ENCODE data around the gene BCS1L. TPM values are rescaled to one million over a fixed set of nuclear protein-coding genes. Genes with fewer than 3 reads are reported as not detected.

The BCS1L gene
- total and polyA plus RNA-seq, 2 of the 13 experiments (the other 11 are each of a cell fraction or from before 2014, with no cell fraction given), result 48.9 to 76.0 TPM

DNA sequence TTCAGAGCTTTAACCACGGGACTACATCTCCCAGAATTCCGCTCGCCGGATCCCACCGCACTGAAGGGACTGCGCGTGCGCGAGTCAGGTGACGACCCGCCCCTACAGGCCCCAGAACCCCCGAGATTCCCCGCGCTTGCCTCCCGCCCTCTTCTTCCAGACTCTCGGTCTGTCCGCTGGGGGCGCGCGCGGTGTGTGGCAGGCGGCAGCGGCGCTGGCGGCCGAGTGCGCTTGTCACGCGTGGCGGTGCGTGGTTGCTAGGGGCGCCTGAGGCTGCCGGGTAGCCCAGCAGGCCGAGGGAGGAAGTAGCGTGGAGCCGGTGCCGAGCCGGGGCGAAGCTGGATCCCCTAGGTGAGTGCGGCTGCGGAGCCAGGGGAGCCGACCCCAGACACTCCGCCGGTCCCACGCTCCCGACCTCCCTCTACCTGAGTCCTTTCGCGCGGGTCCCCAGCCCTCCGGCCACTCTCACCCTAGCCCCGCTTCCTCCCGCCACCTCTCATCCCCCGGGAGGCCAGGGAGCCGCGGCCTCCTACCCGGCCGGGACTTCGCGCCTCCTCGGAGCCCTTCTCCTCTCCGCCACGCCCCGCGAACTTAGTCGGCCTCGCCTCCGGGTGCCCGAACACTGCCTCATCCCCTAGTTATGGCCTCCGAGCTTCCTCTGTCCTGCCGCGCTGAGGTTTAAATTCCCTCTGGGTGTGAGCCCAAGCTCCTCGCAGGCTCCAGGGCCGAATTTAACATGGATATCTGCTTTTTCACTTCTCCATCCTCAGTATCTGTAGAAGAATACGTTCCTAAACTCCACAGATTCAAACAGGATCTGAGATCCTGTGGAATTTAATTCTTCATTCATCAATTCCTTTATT lies 51.4 kb downstream of the BCS1L start, which contains the start of gene TTLL4 (continued):
- TF ChIP-seq, protein P1, sequence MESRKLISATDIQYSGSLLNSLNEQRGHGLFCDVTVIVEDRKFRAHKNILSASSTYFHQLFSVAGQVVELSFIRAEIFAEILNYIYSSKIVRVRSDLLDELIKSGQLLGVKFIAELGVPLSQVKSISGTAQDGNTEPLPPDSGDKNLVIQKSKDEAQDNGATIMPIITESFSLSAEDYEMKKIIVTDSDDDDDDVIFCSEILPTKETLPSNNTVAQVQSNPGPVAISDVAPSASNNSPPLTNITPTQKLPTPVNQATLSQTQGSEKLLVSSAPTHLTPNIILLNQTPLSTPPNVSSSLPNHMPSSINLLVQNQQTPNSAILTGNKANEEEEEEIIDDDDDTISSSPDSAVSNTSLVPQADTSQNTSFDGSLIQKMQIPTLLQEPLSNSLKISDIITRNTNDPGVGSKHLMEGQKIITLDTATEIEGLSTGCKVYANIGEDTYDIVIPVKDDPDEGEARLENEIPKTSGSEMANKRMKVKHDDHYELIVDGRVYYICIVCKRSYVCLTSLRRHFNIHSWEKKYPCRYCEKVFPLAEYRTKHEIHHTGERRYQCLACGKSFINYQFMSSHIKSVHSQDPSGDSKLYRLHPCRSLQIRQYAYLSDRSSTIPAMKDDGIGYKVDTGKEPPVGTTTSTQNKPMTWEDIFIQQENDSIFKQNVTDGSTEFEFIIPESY (CRISPR knock-in tag; IDR thresholded peaks at IDR 0.05), result peak; percentile 71
- TF ChIP-seq HES4 (CRISPR knock-in tag; IDR thresholded peaks at IDR 0.05; ENCODE audit: borderline replicate concordance), result peak; percentile 70; the same call in 1 of the 2 replicates
- peak; percentile 85 for TF ChIP-seq MXI1 (IDR thresholded peaks at IDR 0.05; ENCODE audit: borderline replicate concordance, low read depth, low read length)
- peak; percentile 90 for TF ChIP-seq BORCS8-MEF2B (CRISPR knock-in tag; IDR thresholded peaks at IDR 0.05)
- TF ChIP-seq, protein P2, sequence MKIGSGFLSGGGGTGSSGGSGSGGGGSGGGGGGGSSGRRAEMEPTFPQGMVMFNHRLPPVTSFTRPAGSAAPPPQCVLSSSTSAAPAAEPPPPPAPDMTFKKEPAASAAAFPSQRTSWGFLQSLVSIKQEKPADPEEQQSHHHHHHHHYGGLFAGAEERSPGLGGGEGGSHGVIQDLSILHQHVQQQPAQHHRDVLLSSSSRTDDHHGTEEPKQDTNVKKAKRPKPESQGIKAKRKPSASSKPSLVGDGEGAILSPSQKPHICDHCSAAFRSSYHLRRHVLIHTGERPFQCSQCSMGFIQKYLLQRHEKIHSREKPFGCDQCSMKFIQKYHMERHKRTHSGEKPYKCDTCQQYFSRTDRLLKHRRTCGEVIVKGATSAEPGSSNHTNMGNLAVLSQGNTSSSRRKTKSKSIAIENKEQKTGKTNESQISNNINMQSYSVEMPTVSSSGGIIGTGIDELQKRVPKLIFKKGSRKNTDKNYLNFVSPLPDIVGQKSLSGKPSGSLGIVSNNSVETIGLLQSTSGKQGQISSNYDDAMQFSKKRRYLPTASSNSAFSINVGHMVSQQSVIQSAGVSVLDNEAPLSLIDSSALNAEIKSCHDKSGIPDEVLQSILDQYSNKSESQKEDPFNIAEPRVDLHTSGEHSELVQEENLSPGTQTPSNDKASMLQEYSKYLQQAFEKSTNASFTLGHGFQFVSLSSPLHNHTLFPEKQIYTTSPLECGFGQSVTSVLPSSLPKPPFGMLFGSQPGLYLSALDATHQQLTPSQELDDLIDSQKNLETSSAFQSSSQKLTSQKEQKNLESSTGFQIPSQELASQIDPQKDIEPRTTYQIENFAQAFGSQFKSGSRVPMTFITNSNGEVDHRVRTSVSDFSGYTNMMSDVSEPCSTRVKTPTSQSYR (CRISPR knock-in tag; IDR thresholded peaks at IDR 0.05; ENCODE audit: borderline replicate concordance), result peak; percentile 45; the same call in 1 of the 2 replicates
- TF ChIP-seq, protein P3, sequence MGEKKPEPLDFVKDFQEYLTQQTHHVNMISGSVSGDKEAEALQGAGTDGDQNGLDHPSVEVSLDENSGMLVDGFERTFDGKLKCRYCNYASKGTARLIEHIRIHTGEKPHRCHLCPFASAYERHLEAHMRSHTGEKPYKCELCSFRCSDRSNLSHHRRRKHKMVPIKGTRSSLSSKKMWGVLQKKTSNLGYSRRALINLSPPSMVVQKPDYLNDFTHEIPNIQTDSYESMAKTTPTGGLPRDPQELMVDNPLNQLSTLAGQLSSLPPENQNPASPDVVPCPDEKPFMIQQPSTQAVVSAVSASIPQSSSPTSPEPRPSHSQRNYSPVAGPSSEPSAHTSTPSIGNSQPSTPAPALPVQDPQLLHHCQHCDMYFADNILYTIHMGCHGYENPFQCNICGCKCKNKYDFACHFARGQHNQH (CRISPR knock-in tag; IDR thresholded peaks at IDR 0.05), result peak; percentile 92
- TF ChIP-seq, protein P4, sequence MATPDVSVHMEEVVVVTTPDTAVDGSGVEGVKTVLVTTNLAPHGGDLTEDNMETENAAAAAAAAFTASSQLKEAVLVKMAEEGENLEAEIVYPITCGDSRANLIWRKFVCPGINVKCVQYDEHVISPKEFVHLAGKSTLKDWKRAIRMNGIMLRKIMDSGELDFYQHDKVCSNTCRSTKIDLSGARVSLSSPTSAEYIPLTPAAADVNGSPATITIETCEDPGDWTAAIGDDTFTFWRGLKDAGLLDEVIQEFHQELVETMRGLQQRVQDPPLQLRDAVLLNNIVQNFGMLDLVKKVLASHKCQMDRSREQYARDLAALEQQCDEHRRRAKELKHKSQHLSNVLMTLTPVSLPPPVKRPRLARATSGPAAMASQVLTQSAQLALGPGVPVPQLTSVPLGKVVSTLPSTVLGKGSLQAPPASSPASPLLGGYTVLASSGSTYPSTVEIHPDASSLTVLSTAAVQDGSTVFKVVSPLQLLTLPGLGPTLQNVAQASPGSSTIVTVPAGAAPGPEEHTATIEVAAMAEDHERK (CRISPR knock-in tag; IDR thresholded peaks at IDR 0.05; ENCODE audit: low read depth), result peak; percentile 60
- TF ChIP-seq NFATC3 (CRISPR knock-in tag; IDR thresholded peaks at IDR 0.05), result peak; percentile 90; the same call in 1 of the 2 replicates
- no peak for TF ChIP-seq IRX3 (CRISPR knock-in tag; IDR thresholded peaks at IDR 0.05; ENCODE audit: borderline replicate concordance, low read depth)
- no peak for TF ChIP-seq SOX13 (IDR thresholded peaks at IDR 0.05)
- peak in 1 of 2 experiments; percentile 66; a peak in 1 of 4 replicates for TF ChIP-seq SOX13 (CRISPR knock-in tag; conservative IDR thresholded peaks at IDR 0.05 in 1 of 2, IDR thresholded peaks at IDR 0.05 in 1 of 2)
- TF ChIP-seq, protein P5, sequence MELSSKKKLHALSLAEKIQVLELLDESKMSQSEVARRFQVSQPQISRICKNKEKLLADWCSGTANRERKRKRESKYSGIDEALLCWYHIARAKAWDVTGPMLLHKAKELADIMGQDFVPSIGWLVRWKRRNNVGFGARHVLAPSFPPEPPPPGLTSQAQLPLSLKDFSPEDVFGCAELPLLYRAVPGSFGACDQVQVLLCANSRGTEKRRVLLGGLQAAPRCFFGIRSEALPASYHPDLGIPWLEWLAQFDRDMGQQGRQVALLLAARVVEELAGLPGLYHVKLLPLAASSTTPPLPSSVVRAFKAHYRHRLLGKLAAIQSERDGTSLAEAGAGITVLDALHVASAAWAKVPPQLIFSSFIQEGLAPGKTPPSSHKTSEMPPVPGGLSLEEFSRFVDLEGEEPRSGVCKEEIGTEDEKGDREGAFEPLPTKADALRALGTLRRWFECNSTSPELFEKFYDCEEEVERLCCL (CRISPR knock-in tag; IDR thresholded peaks at IDR 0.05; ENCODE audit: borderline replicate concordance), result no peak; the same call in 1 of the 2 replicates
- no peak for TF ChIP-seq MLLT10 (CRISPR knock-in tag; IDR thresholded peaks at IDR 0.05)
- TF ChIP-seq NFKBIZ (CRISPR knock-in tag; IDR thresholded peaks at IDR 0.05), result 0 out of 2 replicates have a peak, but pooled peaks have one; percentile 48
- peak; percentile 77; the same call in 1 of the 2 replicates for TF ChIP-seq ZNF20 (CRISPR knock-in tag; IDR thresholded peaks at IDR 0.05)
- TF ChIP-seq MED8 (CRISPR knock-in tag; IDR thresholded peaks at IDR 0.05; ENCODE audit: insufficient replicate concordance), result peak; percentile 50
- peak; percentile 65; the same call in 1 of the 2 replicates for TF ChIP-seq ZSCAN9 (CRISPR knock-in tag; IDR thresholded peaks at IDR 0.05; ENCODE audit: borderline replicate concordance)
- TF ChIP-seq ZNF841 (CRISPR knock-in tag; IDR thresholded peaks at IDR 0.05; ENCODE audit: borderline replicate concordance), result no peak
- peak; percentile 85 for TF ChIP-seq SKI (IDR thresholded peaks at IDR 0.05; ENCODE audit: partially characterized antibody)

All from HepG2 (cell line).